Uterus (tissue), 2 donors: ENCODE data around the gene KRT86.

Source experiments
- POLR2A ChIP-seq, 2 donors: fragments of 450-650 bp; IDR thresholded peaks; one replicate each; pipeline ENCODE4 v1.6.1; 2016; ENCODE audit warnings: antibody characterized with exemption in 2 of 2, mild to moderate bottlenecking in 1 of 2, moderate library complexity in 1 of 2
- TF ChIP-seq, protein P1 (sequence below), 4 experiments: fragments of 200-600 bp in 2 of 4; fragments of 450-650 bp in 2 of 4; sonication (generic) in 2 of 4; IDR thresholded peaks; one replicate each; pipeline ENCODE4 v1.5.1; 2016 to 2019; ENCODE audit warnings: antibody characterized with exemption in 4 of 4, mild to moderate bottlenecking in 2 of 4, moderate library complexity in 1 of 4

DNA sequence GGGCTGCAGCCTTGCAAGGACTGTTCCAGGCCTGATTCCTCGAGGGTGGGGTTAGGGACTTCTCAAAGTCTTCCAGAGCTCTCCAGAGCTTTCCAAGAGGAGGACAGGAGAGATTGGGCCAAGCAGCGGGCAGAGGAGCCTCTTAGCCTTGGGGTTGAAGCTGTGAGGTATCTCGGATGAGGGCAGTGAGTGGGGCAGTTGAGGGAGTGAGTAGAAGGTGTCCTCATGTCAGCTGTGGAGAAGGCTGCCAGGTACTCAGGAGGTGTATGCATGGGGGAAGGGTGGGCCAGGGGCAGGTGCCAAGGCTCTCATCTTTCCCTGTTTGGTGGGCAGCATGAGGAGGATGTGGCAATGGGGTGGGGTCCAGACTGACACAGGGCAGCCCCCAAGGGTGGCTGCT lies 39.0 kb downstream of the KRT86 start:
- TF ChIP-seq, protein P1, sequence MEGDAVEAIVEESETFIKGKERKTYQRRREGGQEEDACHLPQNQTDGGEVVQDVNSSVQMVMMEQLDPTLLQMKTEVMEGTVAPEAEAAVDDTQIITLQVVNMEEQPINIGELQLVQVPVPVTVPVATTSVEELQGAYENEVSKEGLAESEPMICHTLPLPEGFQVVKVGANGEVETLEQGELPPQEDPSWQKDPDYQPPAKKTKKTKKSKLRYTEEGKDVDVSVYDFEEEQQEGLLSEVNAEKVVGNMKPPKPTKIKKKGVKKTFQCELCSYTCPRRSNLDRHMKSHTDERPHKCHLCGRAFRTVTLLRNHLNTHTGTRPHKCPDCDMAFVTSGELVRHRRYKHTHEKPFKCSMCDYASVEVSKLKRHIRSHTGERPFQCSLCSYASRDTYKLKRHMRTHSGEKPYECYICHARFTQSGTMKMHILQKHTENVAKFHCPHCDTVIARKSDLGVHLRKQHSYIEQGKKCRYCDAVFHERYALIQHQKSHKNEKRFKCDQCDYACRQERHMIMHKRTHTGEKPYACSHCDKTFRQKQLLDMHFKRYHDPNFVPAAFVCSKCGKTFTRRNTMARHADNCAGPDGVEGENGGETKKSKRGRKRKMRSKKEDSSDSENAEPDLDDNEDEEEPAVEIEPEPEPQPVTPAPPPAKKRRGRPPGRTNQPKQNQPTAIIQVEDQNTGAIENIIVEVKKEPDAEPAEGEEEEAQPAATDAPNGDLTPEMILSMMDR (IDR thresholded peaks at IDR 0.05) = no peak
- no peak for TF ChIP-seq POLR2A (IDR thresholded peaks at IDR 0.05)
